HG03159 (cell line): ENCODE results near the gene PTPRCAP.
A peak's percentile ranks its signal among the peaks of the same experiment; 100 is the strongest.
"Not testable (repeated sequence)": the region's sequence is repeated elsewhere in the genome, so short reads cannot be mapped to it uniquely, and the experiment has no call there.

Experiments used
- ATAC-seq: cut with Tn5 transposase; IDR thresholded peaks from one replicate; pipeline ENCODE4 v1.9.1; 2021; ENCODE audit warnings: mild to moderate bottlenecking, moderate library complexity; ENCODE audit not compliant: unreplicated experiment

PTPRCAP gene

GRCh38 chr11:67428052-67429001 is 9.2 kb downstream of the PTPRCAP start, which contains the start of gene RPS6KB2:
RPS6KB2 (plus strand) TSS chr11:67428494; CDS start chr11:67428546, 52 bp downstream.
- ATAC-seq: peak; percentile 64

GRCh38 chr11:67427364-67427859 is 10.1 kb downstream of the PTPRCAP start:
- not testable (repeated sequence) for ATAC-seq

- ATAC-seq: no peak
Measured at GRCh38 chr11:67423891-67424613, 13.4 kb downstream of the PTPRCAP start.

- ATAC-seq: no peak
Measured at GRCh38 chr11:67423466-67423865, 14.0 kb downstream of the PTPRCAP start.

- no peak for ATAC-seq
Measured at GRCh38 chr11:67422891-67423290, 14.6 kb downstream of the PTPRCAP start.

GRCh38 chr11:67421430-67422031 is 16.0 kb downstream of the PTPRCAP start:
- ATAC-seq: no peak

- peak; percentile 80 for ATAC-seq
Measured at GRCh38 chr11:67420646-67421429, 16.6 kb downstream of the PTPRCAP start.

- ATAC-seq: no peak
Measured at GRCh38 chr11:67420147-67420645, 17.3 kb downstream of the PTPRCAP start.

- no peak for ATAC-seq
Measured at GRCh38 chr11:67419325-67420049, 18.0 kb downstream of the PTPRCAP start.

- no peak for ATAC-seq
Measured at GRCh38 chr11:67418476-67419281, 18.8 kb downstream of the PTPRCAP start.

- no peak for ATAC-seq
Measured at GRCh38 chr11:67417425-67417824, 20.1 kb downstream of the PTPRCAP start.

GRCh38 chr11:67416416-67417335 is 20.8 kb downstream of the PTPRCAP start:
- no peak for ATAC-seq

GRCh38 chr11:67415501-67416304 is 21.8 kb downstream of the PTPRCAP start, which contains the start of gene CARNS1:
CARNS1 (plus strand) TSS chr11:67415678; CDS start chr11:67416200, 522 bp downstream.
- ATAC-seq: no peak

- no peak for ATAC-seq
Measured at GRCh38 chr11:67413266-67413849, 24.1 kb downstream of the PTPRCAP start.

- ATAC-seq: no peak
Measured at GRCh38 chr11:67412495-67413179, 24.8 kb downstream of the PTPRCAP start.

- no peak for ATAC-seq
Measured at GRCh38 chr11:67411785-67412152, 25.7 kb downstream of the PTPRCAP start.
